DMS114 treated with DMSO at 0.1 percent for 48 hours (cell line): Measurements from ENCODE around the gene TUNAR.

Experiments used
- DNase-seq: peaks from one replicate; lab custom pipeline; 2025; ENCODE audit not compliant: unreplicated experiment; lab: John Stamatoyannopoulos, UW

TUNAR gene

GRCh38 chr14:95911456-95911855 lies 34.8 kb downstream of the TUNAR start:
- DNase-seq: no peak

GRCh38 chr14:95915330-95915729 lies 38.7 kb downstream of the TUNAR start:
- no peak for DNase-seq

GRCh38 chr14:95918466-95918865 lies 41.8 kb downstream of the TUNAR start:
- DNase-seq: no peak

- no peak for DNase-seq
Measured at GRCh38 chr14:95920769-95921438, 44.3 kb downstream of the TUNAR start.

- DNase-seq: no peak
Measured at GRCh38 chr14:95922080-95922479, 45.4 kb downstream of the TUNAR start.

- DNase-seq: no peak
Measured at GRCh38 chr14:95928751-95929150, 52.1 kb downstream of the TUNAR start.

DNA sequence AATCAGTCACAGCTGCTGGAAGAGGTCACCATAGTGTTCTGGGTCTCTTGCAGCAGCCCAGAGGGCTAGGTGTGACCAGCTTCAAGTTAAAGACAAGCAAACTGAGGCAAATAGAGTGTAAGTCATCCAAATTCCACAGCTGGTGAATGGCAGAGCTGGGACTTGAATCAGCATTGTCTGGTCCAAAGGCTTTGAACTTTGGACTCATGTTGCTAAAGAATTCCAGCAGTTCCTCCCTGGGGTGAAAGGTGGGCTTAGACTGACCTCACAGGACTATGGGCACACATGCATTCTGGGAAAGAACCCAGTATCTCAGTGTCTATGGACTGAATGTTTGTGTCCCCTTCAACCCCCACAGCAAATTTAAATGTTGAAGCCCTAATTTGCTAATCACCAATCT lies 54.8 kb downstream of the TUNAR start:
- DNase-seq: no peak

- no peak for DNase-seq
Measured at GRCh38 chr14:95935228-95935822, 58.7 kb downstream of the TUNAR start.

- DNase-seq: no peak
Measured at GRCh38 chr14:95936041-95936440, 59.4 kb downstream of the TUNAR start.

DNA sequence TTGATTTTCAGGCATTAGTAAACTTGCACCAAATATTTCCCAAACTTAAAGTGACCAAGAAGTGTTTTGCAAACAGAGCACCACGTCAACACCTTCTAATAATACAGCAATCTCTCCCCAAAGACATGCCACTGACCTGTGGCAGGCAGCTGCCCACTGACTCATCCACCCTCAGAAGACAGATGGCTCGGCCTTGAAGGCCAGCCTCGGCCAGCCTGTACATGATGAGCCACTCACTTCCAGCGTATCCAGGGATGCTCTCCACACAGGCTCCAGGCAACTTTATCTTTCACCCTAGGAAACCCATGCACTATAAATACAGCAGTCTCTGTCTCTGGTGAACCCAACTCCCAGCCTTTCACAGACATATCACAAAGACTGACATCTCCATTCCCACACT lies 62.7 kb downstream of the TUNAR start:
- no peak for DNase-seq

GRCh38 chr14:95941897-95942296 lies 65.3 kb downstream of the TUNAR start:
- no peak for DNase-seq

- DNase-seq: no peak
Measured at GRCh38 chr14:95943699-95944098, 67.1 kb downstream of the TUNAR start.

- no peak for DNase-seq
Measured at GRCh38 chr14:95944462-95944861, 67.8 kb downstream of the TUNAR start.

DNA sequence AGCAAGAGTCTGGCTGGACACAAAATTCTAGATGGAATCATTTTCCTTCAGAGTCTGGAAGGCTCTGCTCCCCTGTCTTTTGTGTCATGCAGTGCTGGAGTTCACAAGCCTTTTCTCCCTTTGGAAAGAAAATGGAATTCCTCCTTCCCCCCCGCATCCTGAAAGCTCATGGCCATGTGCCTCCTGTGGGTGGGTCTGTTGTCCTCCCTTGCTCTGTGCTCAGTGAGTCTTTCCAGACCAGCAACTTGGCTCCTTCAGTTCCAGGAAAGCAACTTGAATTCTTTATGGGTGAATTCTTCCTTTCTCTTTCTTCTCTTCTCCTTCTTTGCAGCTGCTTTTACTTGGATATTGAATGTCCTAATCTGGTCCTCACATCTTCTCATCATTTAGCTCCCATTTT lies 70.2 kb downstream of the TUNAR start:
- no peak for DNase-seq

DNA sequence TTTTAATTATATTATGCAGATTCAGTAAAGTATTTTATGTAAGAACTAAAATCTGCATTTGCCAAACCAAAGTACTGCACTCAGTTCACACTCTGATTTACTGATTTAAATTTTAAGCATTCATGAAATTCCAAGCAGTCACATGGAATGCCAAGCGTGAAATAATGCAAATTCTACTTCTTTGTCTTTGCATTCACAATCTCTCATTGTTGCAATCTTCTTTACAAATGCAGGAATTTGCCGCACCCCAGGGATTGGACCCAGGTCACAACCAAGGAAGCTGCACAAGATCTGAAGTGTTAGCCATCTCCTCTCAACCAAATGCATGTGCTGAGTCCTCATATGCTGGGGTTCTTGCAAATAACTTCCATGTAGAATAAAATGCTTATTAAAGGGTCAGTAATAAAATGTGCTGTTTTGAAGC lies 71.9 kb downstream of the TUNAR start:
- no peak for DNase-seq

DNA sequence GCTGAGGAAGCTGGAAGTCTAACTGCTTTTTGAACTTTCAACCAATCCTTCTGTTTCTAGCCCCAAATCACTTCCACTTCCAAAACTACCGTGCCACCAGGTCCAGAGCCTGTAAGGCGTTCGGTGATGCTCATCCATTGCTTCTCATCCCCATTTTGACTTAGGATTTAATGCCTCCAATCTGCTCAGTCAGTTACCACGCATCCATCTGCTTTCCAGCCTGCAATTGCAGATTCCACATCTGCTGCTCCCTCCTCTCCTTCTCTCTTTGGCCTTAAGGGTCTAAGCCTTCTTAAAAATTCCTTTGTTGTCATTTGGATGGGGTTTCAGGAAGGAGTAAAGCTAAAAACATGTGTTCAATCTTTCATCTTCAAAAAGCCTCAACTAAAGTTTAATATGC lies 74.7 kb downstream of the TUNAR start:
- DNase-seq: no peak

GRCh38 chr14:95953111-95953724 lies 76.6 kb downstream of the TUNAR start:
- no peak for DNase-seq

- no peak for DNase-seq
Measured at GRCh38 chr14:95956601-95957460, 80.2 kb downstream of the TUNAR start.

DNA sequence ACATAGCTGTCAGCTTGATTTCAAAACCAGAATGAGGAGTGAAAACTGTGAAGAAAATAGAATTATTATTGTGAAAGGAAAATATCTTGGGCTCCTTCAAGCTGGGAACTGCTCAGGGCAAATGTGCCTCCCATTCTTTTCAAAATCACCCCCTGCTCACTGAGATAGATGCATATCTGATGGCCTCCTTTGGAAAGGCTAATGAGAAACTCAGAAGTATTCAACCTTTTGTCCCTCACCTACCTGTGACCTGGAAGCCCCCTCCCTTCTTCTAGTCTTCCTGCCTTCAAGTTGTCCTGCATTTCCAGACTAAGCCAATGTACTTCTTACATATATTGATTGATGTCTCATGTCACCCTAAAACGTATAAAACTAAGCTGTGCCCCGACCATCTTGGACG lies 81.5 kb downstream of the TUNAR start:
- no peak for DNase-seq

DNA sequence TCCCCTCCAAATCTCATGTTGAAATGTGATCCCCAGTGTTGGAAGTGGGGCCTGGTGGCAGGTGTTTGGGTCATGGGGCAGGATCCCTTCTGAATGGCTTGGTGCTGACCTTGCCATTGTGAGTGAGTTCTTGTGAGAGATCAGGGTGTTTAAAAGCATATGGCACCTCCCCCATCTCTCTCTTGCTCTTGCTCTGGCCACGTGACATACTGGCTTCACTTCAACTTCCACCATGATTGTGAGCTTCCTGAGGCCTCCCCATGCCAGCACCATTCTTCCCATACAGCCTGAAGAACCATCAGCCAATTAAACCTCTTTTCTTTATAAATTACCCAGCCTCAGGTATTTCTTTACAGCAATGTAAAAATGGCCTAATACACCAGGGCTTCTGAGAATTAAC lies 82.7 kb downstream of the TUNAR start:
- no peak for DNase-seq

DNA sequence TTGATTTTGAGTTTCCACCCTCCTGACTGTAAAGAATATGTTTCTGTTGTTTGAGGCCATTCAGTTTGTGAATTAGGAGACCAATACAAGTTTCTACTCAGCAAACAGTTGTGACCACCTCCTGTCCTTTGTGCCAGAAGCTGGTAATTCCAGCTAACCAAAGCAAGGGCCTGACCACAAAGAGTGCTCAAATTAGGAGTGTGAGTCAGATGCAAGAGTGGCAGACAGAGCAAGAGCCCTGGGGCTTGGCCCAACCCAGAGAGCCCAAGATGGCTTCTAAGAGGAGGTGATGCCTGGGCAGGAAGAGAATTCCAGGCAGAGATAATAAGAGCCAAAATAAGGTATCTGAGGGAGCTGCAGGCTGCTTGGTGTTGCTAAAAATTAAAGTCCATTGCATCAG lies 84.8 kb downstream of the TUNAR start:
- no peak for DNase-seq

DNA sequence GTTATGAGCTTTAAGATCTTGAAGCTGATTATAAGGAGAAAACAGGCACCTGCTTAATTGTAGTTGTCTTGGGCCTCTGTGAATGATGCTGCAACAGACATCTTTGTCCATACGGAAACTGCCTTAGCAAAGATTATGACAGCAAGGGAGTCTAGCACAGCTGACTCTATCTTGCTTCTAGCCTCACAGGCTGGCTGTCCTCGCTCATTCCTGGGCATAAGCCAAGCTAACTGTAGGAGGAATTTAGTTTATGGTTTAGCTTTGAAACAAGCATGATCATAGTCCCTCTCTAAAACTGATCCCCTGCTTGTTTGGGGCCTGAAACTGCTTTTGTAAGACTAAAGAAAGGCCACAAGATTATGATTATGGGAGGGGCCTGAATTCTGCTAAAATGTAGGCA lies 88.3 kb downstream of the TUNAR start:
- DNase-seq: no peak
